Activated CD8-positive, alpha-beta memory T cell treated with anti-CD3 and anti-CD28 coated beads, Interleukin-2, amount 50 U/mL, for 24 hours (primary cell): Measurements from ENCODE around the gene SETD1A.

Experiments used
- DNase-seq: peaks from one replicate; pipeline ENCODE4 v3.0.0-alpha.2; 2020; ENCODE audit errors: extremely low read depth

Gene SETD1A

GRCh38 chr16:30953511-30954124 lies 3.9 kb upstream of the SETD1A start:
- DNase-seq: peak; percentile 31

- DNase-seq: no peak
These were observed 2.6 kb upstream of the SETD1A start for GRCh38 chr16:30954993-30955392.

GRCh38 chr16:30956601-30957455 lies 726 bp upstream of the SETD1A start:
- peak; percentile 80 for DNase-seq

- DNase-seq: no peak
These were observed 873 bp downstream of the SETD1A start for GRCh38 chr16:30958175-30959079.

GRCh38 chr16:30961384-30961783 lies 3.8 kb downstream of the SETD1A start:
- DNase-seq: no peak

GRCh38 chr16:30963925-30964511 lies 6.5 kb downstream of the SETD1A start:
- no peak for DNase-seq

- DNase-seq: no peak
These were observed 7.1 kb downstream of the SETD1A start for GRCh38 chr16:30964574-30965226.

GRCh38 chr16:30965436-30965835 lies 7.9 kb downstream of the SETD1A start:
- DNase-seq: no peak

GRCh38 chr16:30966033-30966619 lies 8.6 kb downstream of the SETD1A start:
- no peak for DNase-seq

GRCh38 chr16:30967795-30968194 lies 10.2 kb downstream of the SETD1A start:
- DNase-seq: no peak

GRCh38 chr16:30969246-30969842 lies 11.8 kb downstream of the SETD1A start:
- no peak for DNase-seq

- DNase-seq: no peak
These were observed 13.7 kb downstream of the SETD1A start for GRCh38 chr16:30971298-30971697.

- DNase-seq: no peak
These were observed 15.3 kb downstream of the SETD1A start for GRCh38 chr16:30972872-30973271.

- DNase-seq: no peak
These were observed 16.8 kb downstream of the SETD1A start for GRCh38 chr16:30974348-30974747.

GRCh38 chr16:30976486-30976885 lies 18.9 kb downstream of the SETD1A start:
- DNase-seq: no peak

- no peak for DNase-seq
These were observed 19.9 kb downstream of the SETD1A start for GRCh38 chr16:30977502-30977901.

GRCh38 chr16:30979170-30980022 lies 21.8 kb downstream of the SETD1A start:
- no peak for DNase-seq

GRCh38 chr16:30980023-30980371 lies 22.4 kb downstream of the SETD1A start:
- DNase-seq: no peak

- no peak for DNase-seq
These were observed 22.9 kb downstream of the SETD1A start for GRCh38 chr16:30980434-30980833.

- DNase-seq: no peak
These were observed 23.4 kb downstream of the SETD1A start for GRCh38 chr16:30980959-30981358.
